SU-DHL-6 (cell line): Measurements from ENCODE around the gene OR2H2.

ENCODE experiments used
- H2AFZ ChIP-seq: fragments of 200-600 bp; sonication (generic); 2 replicates; pipeline ENCODE4 v1.6.1; 2014; ENCODE audit warnings: low read depth, mild to moderate bottlenecking, moderate library complexity, mixed read lengths, antibody characterized with exemption, low read length; ENCODE audit not compliant: severe bottlenecking
- H3F3A ChIP-seq: fragments of 200-600 bp; shearing (Covaris generic); 2 replicates; pipeline ENCODE4 v1.6.0; 2016; ENCODE audit warnings: antibody characterized with exemption, mild to moderate bottlenecking; ENCODE audit not compliant: insufficient read depth
- H3K27ac ChIP-seq: fragments of 200-600 bp; sonication (generic); 2 replicates; pipeline ENCODE4 v1.5.1; 2016; ENCODE audit warnings: low read depth, mild to moderate bottlenecking, low read length, moderate library complexity, mixed read lengths
- H3K27me3 ChIP-seq: fragments of 200-600 bp; sonication (generic), shearing (Covaris generic); 2 replicates; pipeline ENCODE4 v1.6.0; 2014; ENCODE audit warnings: mild to moderate bottlenecking, low read length
- H3K36me3 ChIP-seq: fragments of 200-600 bp; sonication (generic); 2 replicates; pipeline ENCODE4 v1.6.1; 2014; ENCODE audit warnings: mild to moderate bottlenecking, low read length, mixed read lengths
- H3K4me2 ChIP-seq: fragments of 300-600, 200-600 bp; shearing (Covaris generic), sonication (generic); 2 replicates; pipeline ENCODE4 v1.6.0; 2014; ENCODE audit warnings: low read length, low read depth, mild to moderate bottlenecking; ENCODE audit not compliant: poor library complexity, severe bottlenecking
- H3K4me3 ChIP-seq: fragments of 200-600 bp; sonication (generic); 2 replicates; pipeline ENCODE4 v1.5.1; 2014; ENCODE audit warnings: antibody characterized with exemption, low read length, mild to moderate bottlenecking, mixed read lengths; ENCODE audit not compliant: insufficient read depth, poor library complexity, severe bottlenecking
- H3K79me2 ChIP-seq: fragments of 200-600 bp; sonication (generic); 2 replicates; pipeline ENCODE4 v1.6.1; 2014; ENCODE audit warnings: mild to moderate bottlenecking, low read length, moderate library complexity; ENCODE audit not compliant: insufficient read depth
- H3K9ac ChIP-seq: fragments of 200-600 bp; sonication (generic); 2 replicates; pipeline ENCODE4 v1.7.0; 2014; ENCODE audit warnings: mild to moderate bottlenecking, low read length
- H3K9me2 ChIP-seq: fragments of 200-600 bp; sonication (generic); replicated peaks from 2 replicates; pipeline ENCODE4 v1.6.1; 2014; ENCODE audit warnings: low read length; ENCODE audit not compliant: insufficient read depth
- H3K9me3 ChIP-seq: fragments of 200-600 bp; sonication (generic); 2 replicates; pipeline ENCODE4 v1.6.1; 2014; ENCODE audit warnings: low read length, mixed read lengths; ENCODE audit not compliant: insufficient read depth
- H4K20me1 ChIP-seq: fragments of 200-600 bp; sonication (generic); 2 replicates; pipeline ENCODE4 v1.6.1; 2014; ENCODE audit warnings: low read depth, mild to moderate bottlenecking, antibody characterized with exemption, low read length, moderate library complexity, mixed read lengths
- CTCF ChIP-seq: fragments of 200-600 bp; sonication (generic); IDR thresholded peaks from one replicate; pipeline ENCODE4 v1.5.1; 2017; ENCODE audit warnings: antibody characterized with exemption, mild to moderate bottlenecking, low read length, moderate library complexity; ENCODE audit not compliant: insufficient read depth, poor library complexity, severe bottlenecking
- EZH2phosphoT487 ChIP-seq: fragments of 200-600 bp; sonication (generic), shearing (Covaris generic); conservative IDR thresholded peaks from 2 replicates; pipeline ENCODE4 v1.6.1; 2018; ENCODE audit warnings: mild to moderate bottlenecking, antibody characterized with exemption, low read length, moderate library complexity, mixed read lengths

The OR2H2 gene

DNA sequence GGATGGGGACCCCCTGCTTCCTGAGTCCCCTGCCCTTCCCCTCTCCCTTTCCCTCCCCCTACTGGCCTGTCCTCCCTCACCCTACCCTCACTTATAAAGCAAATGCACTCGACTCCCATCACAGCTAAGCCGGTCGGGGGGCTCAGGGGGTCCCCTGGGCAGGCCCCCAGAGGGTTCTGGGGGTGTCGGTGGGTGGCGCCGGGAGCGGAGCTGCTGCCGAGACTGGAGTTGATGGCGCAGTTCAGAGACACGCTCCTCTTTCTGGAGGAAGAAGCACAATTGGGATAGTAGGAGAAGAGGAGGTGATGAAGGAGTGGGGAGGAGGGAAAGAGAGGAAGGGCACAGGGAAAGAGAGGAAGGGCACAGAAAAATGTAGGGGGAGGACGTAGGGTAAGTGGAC, 18.5 kb downstream of the OR2H2 start:
- H3K4me2 ChIP-seq, result no peak overlapping the region
- no peaks in the 10 kb centered on the region for H3K9me2 ChIP-seq
- no peak overlapping the region for H3K4me3 ChIP-seq
- no peaks in the 10 kb centered on the region for H3K36me3 ChIP-seq
- H4K20me1 ChIP-seq, result no peaks in the 10 kb centered on the region
- no peaks in the 10 kb centered on the region for H3K9me3 ChIP-seq
- no peaks in the 10 kb centered on the region for H3K79me2 ChIP-seq
- TF ChIP-seq EZH2phosphoT487, result no peak
- TF ChIP-seq CTCF, result no peak
- no peak overlapping the region for H3K9ac ChIP-seq
- H3F3A ChIP-seq, result no peaks in the 10 kb centered on the region
- no peak overlapping the region for H2AFZ ChIP-seq
- H3K27me3 ChIP-seq, result no peaks in the 10 kb centered on the region
- H3K27ac ChIP-seq, result no peak overlapping the region

- Histone ChIP-seq H3K9me3 (no peaks in the 10 kb centered on the region), H4K20me1 (no peaks in the 10 kb centered on the region), H3K9me2 (no peaks in the 10 kb centered on the region), H3K27ac (no peak overlapping the region), H3K36me3 (no peaks in the 10 kb centered on the region), H3K79me2 (no peaks in the 10 kb centered on the region), H3K4me2 (no peak overlapping the region), H2AFZ (no peak overlapping the region), H3K4me3 (no peak overlapping the region), H3K9ac (no peak overlapping the region), H3F3A (no peaks in the 10 kb centered on the region), H3K27me3 (no peaks in the 10 kb centered on the region)
- TF ChIP-seq EZH2phosphoT487, result no peak
- no peak for TF ChIP-seq CTCF
Observed at GRCh38 chr6:29603930-29604329, 19.0 kb downstream of the OR2H2 start.

GRCh38 chr6:29608131-29608530, 23.2 kb downstream of the OR2H2 start:
- H3K4me3 ChIP-seq, result no peak overlapping the region
- H3K9me3 ChIP-seq, result no peaks in the 10 kb centered on the region
- no peaks in the 10 kb centered on the region for H3F3A ChIP-seq
- H4K20me1 ChIP-seq, result no peaks in the 10 kb centered on the region
- H3K4me2 ChIP-seq, result no peak overlapping the region
- H3K27me3 ChIP-seq, result no peaks in the 10 kb centered on the region
- H3K9me2 ChIP-seq, result no peaks in the 10 kb centered on the region
- no peak overlapping the region for H3K27ac ChIP-seq
- no peak overlapping the region for H2AFZ ChIP-seq
- TF ChIP-seq EZH2phosphoT487 (no peak), CTCF (no peak)
- H3K36me3 ChIP-seq, result no peaks in the 10 kb centered on the region
- H3K9ac ChIP-seq, result no peak overlapping the region
- no peaks in the 10 kb centered on the region for H3K79me2 ChIP-seq

DNA sequence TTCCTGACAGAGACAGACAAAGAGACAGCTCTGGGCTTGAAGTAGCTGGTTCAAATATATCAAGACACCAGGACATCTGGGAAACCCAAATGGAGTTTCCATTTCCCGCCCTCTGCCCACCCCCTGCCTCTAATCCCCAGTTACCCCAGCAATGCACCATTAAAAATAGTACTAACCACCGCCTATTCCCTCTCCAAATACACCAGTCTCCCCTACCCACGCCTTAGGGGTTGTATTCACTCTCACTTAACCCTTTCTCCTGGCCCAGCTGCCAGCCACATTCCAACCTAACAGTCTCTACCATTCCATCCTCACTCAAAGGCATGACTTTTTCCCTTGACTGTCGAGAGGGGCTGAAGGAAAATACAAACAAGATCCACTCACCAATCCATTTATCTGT, 25.6 kb downstream of the OR2H2 start:
- Histone ChIP-seq H3K9me2 (no peaks in the 10 kb centered on the region), H3K4me2 (no peak overlapping the region), H4K20me1 (no peaks in the 10 kb centered on the region), H3K27me3 (no peaks in the 10 kb centered on the region), H3K36me3 (no peaks in the 10 kb centered on the region), H3K27ac (no peak overlapping the region), H3K79me2 (no peaks in the 10 kb centered on the region), H2AFZ (no peak overlapping the region), H3K9ac (no peak overlapping the region), H3K4me3 (no peak overlapping the region), H3K9me3 (no peaks in the 10 kb centered on the region), H3F3A (no peaks in the 10 kb centered on the region)
- TF ChIP-seq EZH2phosphoT487, result no peak
- no peak for TF ChIP-seq CTCF
